Activated naive CD8-positive, alpha-beta T cell (primary cell): ENCODE results near the gene WBP1L.
A peak's percentile ranks its signal among the peaks of the same experiment; 100 is the strongest.

Experiments used
- H3K27ac Mint-ChIP-seq: one replicate; pipeline ENCODE4 v1.8.0; 2021; ENCODE audit warnings: mixed read lengths
- H3K27me3 Mint-ChIP-seq: one replicate; pipeline ENCODE4 v1.8.0; 2021; ENCODE audit warnings: mixed read lengths
- H3K36me3 Mint-ChIP-seq: one replicate; pipeline ENCODE4 v1.8.0; 2021; ENCODE audit warnings: mixed read lengths
- H3K4me1 Mint-ChIP-seq: one replicate; pipeline ENCODE4 v1.8.0; 2021; ENCODE audit warnings: low read depth, mixed read lengths
- H3K4me3 Mint-ChIP-seq: one replicate; pipeline ENCODE4 v1.8.0; 2021; ENCODE audit warnings: mild to moderate bottlenecking, mixed read lengths
- H3K9me3 Mint-ChIP-seq: one replicate; pipeline ENCODE4 v1.8.0; 2021; ENCODE audit warnings: low read depth, mixed read lengths

The WBP1L gene

DNA sequence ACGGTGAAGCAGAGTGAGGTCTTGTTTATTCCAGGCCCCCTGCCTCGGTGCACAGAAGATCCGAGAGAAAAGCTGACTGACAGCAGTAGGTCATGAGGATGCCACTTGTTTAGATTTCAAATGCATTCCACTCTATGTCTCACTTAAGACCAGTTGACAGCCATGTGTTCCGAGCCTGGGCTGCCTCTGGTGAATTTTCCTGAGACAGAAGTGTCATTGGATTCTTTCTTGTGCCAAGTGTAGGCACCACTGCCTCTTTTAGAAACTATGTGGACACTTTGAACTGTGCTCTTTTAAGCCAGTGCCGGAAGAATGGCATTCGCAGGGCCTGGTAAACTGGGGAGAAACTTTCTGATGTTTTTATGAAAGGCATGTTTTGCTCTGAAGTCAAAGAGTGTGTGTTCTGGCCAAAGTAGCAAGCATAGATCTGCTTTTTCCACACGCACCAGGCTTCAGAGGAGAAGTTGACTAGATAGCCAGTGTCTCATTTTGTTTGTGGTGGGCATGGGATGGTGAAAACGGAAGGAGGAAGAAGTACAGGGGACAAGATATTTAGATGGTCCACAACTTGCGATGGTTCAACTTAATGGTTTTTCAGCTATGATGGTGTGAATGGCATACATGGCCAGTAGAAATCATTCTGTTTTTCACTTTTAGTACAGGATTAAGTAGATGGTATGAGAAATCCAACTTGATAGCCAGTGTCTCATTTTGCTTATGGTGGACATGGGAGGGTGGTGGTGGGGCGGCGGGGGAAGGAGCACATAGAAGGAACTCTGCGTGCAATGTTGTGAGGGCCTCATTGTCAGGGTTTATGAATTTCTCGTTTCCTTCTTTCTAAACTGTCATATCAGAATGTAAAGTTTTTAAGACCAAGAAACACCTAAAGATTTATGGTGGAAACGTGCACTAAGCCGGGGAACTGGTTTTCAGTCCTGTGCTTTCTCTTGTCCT lies 52.0 kb downstream of the WBP1L start:
- H3K4me1 Mint-ChIP-seq: peaks cover 45% of the 10 kb centered on the region
- no peaks in the 10 kb centered on the region for H3K27me3 Mint-ChIP-seq
- peaks cover 6% of the 10 kb centered on the region for H3K36me3 Mint-ChIP-seq
- H3K27ac Mint-ChIP-seq: peak overlapping the region; percentile 91
- no peaks in the 10 kb centered on the region for H3K9me3 Mint-ChIP-seq
- H3K4me3 Mint-ChIP-seq: peak overlapping the region; percentile 71

DNA sequence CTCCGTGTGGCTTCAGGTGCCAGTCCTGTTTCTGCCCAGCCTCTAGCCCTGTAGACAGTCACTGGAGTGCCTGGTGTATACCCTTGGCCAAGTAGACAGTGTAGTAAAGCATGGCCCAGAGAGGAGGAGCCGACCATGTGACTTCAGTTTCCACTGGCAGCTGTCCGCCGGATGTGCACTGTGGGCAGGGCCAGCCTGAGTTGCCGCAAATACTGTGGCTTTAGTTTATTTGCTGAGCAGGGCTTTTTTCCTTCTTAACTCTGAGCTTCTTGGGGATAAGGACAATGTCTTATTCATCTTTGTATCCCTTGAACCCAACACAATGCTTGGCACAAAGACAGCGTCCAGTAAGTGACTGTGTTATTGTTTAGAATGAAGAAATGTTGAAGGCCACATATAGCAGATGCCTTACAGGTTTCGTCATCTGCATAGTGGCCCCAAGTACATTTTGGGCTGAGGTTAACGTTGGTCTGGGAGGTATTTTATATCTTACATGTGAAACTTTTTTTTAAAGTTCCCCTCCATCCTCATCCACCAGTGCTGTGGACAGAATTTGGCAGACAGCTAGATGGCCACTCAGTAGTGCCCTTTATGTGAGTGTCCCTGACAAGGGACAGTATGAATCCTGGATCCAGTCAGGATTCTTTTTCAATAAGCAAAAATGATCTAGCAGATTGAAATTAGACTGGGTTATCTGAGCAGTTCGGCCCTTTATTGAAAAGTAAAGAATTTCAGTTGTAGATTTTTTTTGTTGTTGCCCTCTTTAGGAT lies 52.8 kb downstream of the WBP1L start:
- peaks cover 47% of the 10 kb centered on the region for H3K4me1 Mint-ChIP-seq
- H3K27me3 Mint-ChIP-seq: no peaks in the 10 kb centered on the region
- peak overlapping the region; percentile 5 for H3K4me3 Mint-ChIP-seq
- H3K27ac Mint-ChIP-seq: peak overlapping the region; percentile 91
- no peaks in the 10 kb centered on the region for H3K9me3 Mint-ChIP-seq
- H3K36me3 Mint-ChIP-seq: peaks cover 2% of the 10 kb centered on the region

DNA sequence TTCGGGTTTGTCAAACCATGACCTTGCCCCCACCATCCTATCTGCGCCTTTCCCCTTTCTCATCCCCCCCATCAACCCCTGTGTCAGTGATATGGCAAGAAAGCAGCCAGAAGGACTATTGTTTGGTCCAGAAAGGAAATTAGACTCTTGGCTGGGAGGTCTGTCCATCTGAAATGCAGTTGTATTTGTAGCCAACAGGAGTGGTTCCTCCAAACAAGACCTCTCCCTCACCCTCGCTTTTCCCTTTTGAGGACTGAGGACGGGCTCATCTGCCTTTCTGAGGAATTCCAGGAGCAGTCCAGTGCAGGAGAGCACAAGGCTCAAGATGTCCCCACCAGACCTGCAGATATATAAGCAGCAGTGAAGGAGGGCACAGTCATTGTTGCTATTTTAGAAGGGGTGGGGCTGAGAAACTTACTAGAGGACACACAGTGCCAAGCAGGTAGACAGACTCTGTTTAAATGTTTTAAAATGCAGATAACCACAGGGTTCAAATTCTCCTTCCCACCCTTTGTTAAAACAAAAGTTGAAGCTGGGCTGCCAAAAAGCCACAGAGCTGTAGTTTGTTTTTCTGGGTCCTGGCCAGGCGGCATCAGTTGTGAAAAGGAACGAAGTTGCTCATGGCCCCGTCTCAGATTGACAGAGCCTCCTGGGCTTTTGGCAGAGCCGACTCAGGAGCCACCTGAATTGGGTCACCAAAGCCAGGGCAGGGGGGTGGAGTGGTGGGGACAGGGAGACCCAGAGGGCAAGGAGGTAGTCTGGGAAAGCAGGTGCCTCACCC lies 56.1 kb downstream of the WBP1L start:
- no peak overlapping the region for H3K4me3 Mint-ChIP-seq
- H3K4me1 Mint-ChIP-seq: peaks cover 56% of the 10 kb centered on the region
- no peaks in the 10 kb centered on the region for H3K9me3 Mint-ChIP-seq
- no peaks in the 10 kb centered on the region for H3K27me3 Mint-ChIP-seq
- H3K27ac Mint-ChIP-seq: peak overlapping the region; percentile 59
- peaks cover 16% of the 10 kb centered on the region for H3K36me3 Mint-ChIP-seq

DNA sequence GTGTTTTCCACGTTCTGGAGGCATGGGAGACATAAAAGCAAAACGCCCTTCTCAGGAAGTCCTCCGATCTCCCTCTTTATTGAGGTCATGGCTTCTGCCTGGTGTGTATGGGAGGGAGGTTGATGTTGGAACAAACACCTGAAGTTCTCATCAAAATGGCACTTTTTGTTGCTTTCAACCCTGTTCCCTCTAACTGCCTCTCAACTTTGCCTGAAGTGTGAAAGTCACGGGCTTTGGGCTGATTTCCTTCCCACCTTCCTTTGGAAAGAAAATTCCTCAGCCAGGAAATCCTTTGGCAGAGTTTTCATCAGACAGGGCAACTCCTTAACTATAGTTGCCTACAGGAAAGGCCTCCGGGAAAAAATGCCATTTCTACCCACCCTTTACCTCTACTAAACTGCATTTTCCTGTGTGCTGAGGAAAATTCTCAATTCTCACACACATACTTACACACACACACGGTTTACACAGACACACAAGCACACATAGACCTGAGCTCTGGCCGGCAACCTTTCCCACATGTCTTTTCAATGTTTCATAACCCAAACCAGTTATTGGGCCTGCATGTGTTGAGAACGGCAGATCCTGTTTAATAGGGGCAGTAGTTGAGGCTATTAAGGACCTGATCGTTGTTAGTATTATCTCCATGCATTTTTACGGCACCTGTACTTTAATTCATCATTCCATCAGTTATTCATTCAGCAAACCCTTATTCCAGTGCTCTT lies 57.0 kb downstream of the WBP1L start:
- Mint-ChIP-seq H3K36me3 (peaks cover 16% of the 10 kb centered on the region), H3K27ac (peak overlapping the region; percentile 59), H3K27me3 (no peaks in the 10 kb centered on the region), H3K4me1 (peaks cover 47% of the 10 kb centered on the region), H3K9me3 (no peaks in the 10 kb centered on the region), H3K4me3 (no peak overlapping the region)

DNA sequence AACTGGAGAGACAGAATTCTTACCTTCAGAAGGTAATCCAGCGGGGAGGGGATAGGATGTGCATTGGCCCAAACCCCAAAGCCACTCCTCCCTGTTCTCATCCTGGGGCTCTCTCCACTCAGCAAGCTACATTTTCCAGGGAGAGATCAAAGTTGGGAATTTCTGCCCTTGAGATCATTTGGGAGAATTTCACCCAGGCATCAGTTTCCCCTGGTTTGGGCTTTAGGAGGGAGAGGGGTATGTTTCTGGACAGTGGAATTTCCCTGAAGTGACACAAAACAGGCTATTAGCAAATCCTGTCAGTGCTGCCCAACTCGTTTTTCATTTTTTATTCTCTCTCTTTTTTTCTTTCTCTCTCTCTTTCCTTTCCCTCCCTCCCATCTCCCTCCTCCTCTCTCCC lies 57.7 kb downstream of the WBP1L start:
- Mint-ChIP-seq H3K9me3 (no peaks in the 10 kb centered on the region), H3K4me3 (no peak overlapping the region), H3K27ac (peak overlapping the region; percentile 59), H3K36me3 (peaks cover 16% of the 10 kb centered on the region), H3K27me3 (no peaks in the 10 kb centered on the region), H3K4me1 (peaks cover 41% of the 10 kb centered on the region)

DNA sequence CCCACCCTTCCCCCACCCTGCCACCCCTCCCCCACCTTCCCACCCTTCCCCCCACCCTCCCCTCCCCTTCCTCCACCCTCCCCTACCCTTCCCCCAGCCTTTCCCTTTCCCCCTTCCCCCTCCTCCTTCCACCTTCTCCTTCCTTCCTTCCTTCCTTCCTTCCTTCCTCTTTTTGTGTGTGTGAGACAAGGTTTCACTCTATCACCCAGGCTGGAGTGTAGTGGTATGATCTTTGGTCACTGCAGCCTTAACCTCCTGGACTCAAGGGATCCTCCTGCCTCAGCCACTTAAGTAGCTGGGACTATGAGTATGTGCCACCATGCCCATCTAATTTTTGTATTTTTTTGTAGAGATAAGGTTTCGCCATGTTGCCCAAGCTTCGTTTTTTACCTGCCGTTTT lies 58.2 kb downstream of the WBP1L start:
- peak overlapping the region; percentile 23 for H3K4me3 Mint-ChIP-seq
- peaks cover 14% of the 10 kb centered on the region for H3K36me3 Mint-ChIP-seq
- no peaks in the 10 kb centered on the region for H3K27me3 Mint-ChIP-seq
- peaks cover 39% of the 10 kb centered on the region for H3K4me1 Mint-ChIP-seq
- no peaks in the 10 kb centered on the region for H3K9me3 Mint-ChIP-seq
- peak overlapping the region; percentile 96 for H3K27ac Mint-ChIP-seq

DNA sequence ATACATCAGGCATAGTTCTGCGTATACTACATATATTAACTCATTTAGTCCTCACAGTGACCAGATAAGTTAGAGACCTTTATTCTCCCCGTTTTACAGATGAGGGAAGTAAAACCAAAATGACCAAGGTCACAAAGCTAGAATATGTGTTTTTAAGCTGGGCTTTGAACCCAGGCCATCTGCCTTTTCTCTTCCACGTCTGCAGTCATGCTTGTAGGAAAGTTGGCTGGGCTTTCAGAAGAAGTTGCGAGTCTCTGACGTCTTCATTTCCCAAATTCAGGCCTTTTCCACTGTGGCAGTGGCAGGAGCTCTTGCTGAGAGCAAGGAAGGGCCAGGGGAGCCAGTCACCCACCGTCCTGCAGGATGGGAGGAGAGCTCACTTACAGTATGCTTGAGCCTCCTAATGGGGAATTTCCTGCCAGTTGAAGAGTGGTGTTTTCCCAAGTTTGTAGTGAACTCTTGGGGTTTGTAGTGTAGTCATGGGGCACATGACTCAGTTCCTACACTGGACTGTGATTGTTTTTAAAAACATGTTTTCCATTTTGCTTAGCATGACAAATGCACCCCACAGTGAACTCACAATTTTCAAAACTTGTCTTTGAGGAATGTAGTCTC lies 59.3 kb downstream of the WBP1L start:
- peaks cover 36% of the 10 kb centered on the region for H3K4me1 Mint-ChIP-seq
- H3K4me3 Mint-ChIP-seq: peak overlapping the region; percentile 62
- H3K27ac Mint-ChIP-seq: peak overlapping the region; percentile 96
- peaks cover 14% of the 10 kb centered on the region for H3K36me3 Mint-ChIP-seq
- H3K9me3 Mint-ChIP-seq: no peaks in the 10 kb centered on the region
- no peaks in the 10 kb centered on the region for H3K27me3 Mint-ChIP-seq

DNA sequence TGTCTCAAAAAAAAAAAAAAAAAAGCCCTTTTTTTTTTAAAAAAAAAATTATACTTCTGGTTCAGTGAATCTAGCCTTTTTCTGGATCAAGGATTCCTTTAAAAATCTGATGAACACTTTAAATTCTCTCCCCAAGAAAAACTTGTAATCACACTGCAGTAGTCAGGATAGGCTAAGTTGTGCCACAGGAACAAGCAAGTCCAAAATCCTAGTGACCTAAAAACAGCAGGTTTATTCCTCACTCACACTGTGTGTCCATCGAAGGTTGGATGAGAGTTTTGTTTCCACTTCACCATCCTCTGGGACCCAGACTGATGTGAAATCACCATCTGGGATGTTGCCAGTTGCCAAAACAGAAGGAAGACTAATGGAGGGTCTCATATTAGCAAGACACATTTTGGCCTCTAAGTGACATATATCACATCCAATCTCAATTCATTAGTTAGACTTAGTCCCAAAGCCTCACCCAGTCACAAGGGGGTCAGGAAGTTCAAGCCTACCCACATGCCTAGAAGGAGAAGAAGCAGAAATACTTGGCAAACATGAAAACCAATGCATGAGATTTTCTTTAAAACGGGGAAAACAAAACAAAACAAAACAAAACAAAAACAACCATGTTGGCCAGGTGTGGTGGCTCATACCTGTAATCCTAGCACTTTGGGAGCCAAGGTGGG lies 60.8 kb downstream of the WBP1L start:
- Mint-ChIP-seq H3K9me3 (no peaks in the 10 kb centered on the region), H3K27ac (peak overlapping the region; percentile 81), H3K4me1 (peaks cover 41% of the 10 kb centered on the region), H3K36me3 (peaks cover 14% of the 10 kb centered on the region), H3K4me3 (peak overlapping the region; percentile 43), H3K27me3 (no peaks in the 10 kb centered on the region)

DNA sequence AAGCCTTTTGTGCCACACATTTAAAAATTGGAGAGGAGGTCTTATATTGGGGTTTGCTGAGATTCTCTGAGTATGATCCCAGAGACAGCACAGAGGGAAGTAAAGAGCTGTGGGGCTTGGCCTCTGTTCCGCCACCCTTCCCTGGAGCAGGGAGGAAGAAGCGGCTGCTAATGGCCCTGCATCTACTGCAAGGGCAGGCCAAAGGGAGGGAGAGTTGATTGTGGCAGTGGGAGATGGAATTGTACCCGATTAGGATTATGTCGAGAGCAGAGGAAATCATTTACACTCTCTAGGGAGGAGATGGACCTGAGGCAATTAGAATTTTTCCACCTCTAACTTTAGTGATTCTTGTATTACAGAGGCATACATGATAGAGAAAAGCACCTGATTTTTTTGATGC lies 64.6 kb downstream of the WBP1L start:
- Mint-ChIP-seq H3K4me1 (peaks cover 29% of the 10 kb centered on the region), H3K27me3 (no peaks in the 10 kb centered on the region), H3K36me3 (peaks cover 5% of the 10 kb centered on the region), H3K9me3 (no peaks in the 10 kb centered on the region), H3K27ac (no peak overlapping the region), H3K4me3 (no peak overlapping the region)

DNA sequence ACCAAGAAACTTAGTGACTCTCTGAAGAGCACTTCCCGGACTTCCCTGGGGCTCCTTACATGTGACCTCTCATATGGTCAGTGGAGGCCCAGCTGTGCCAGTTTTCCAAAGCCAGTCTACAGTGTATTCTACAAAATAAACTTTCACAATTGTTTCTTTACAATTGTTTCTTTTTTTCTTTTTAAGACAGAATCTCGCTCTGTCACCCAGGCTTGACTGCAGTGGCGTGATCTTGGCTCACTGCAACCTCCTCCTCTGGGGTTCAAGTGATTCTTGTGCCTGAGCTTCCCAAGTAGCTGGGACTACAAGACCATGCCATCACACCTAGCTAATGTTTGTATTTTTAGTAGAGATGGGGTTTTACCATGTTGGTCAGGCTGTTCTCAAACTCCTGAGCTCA lies 67.6 kb downstream of the WBP1L start:
- Mint-ChIP-seq H3K4me3 (no peak overlapping the region), H3K4me1 (peaks cover 20% of the 10 kb centered on the region), H3K27me3 (no peaks in the 10 kb centered on the region), H3K27ac (no peak overlapping the region), H3K36me3 (peaks cover 2% of the 10 kb centered on the region), H3K9me3 (no peaks in the 10 kb centered on the region)

DNA sequence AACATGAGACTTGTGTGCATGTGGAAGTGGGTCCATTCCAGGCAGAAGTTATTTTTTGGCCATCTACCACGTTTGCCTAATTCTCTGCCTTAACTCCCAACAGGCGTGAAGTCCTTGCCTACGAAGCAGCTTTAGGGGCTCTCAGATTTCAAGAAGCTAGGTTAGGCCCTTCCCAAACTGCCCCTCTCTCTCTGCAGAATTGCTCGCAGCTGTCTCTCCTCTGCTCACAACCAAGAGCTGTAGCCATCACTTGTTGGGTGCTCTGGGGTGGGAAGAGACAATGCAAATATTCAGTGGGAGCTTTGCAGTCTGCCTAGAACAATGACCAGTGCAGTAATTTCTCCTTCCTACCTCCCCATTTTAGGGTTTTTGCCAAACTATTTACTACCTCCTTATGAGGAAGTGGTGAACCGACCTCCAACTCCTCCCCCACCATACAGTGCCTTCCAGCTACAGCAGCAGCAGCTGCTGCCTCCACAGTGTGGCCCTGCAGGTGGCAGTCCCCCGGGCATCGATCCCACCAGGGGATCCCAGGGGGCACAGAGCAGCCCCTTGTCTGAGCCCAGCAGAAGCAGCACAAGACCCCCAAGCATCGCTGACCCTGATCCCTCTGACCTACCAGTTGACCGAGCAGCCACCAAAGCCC lies 68.6 kb downstream of the WBP1L start:
- Mint-ChIP-seq H3K9me3 (no peaks in the 10 kb centered on the region), H3K36me3 (peaks cover 2% of the 10 kb centered on the region), H3K4me1 (peaks cover 16% of the 10 kb centered on the region), H3K4me3 (no peak overlapping the region), H3K27ac (peak overlapping the region; percentile 83), H3K27me3 (no peaks in the 10 kb centered on the region)

DNA sequence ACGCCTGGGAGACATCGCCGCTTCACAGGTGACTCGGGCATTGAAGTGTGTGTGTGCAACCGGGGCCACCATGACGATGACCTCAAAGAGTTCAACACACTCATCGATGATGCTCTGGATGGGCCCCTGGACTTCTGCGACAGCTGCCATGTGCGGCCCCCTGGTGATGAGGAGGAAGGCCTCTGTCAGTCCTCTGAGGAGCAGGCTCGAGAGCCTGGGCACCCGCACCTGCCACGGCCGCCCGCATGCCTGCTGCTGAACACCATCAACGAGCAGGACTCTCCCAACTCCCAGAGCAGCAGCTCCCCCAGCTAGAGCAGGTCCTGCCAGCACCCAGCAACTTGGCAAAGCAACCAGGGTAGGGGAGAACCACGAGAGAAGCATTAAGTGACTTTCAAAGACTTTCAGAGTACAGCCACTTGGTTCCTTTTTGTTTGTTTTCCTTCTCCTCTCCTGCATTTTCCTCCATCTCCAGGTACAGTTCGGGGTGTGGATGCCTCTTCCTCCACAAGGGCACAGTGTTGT lies 69.3 kb downstream of the WBP1L start:
- H3K27ac Mint-ChIP-seq: peak overlapping the region; percentile 16
- H3K4me1 Mint-ChIP-seq: peaks cover 16% of the 10 kb centered on the region
- peaks cover 2% of the 10 kb centered on the region for H3K36me3 Mint-ChIP-seq
- H3K27me3 Mint-ChIP-seq: no peaks in the 10 kb centered on the region
- H3K9me3 Mint-ChIP-seq: no peaks in the 10 kb centered on the region
- H3K4me3 Mint-ChIP-seq: no peak overlapping the region
